GM18951 (cell line): ENCODE results near the gene SERINC1.
A peak's percentile ranks its signal among the peaks of the same experiment; 100 is the strongest.

Experiments
- POLR2A ChIP-seq: IDR thresholded peaks from 4 replicates; pipeline ENCODE4 v1.6.1; 2011; ENCODE audit warnings: mild to moderate bottlenecking; ENCODE audit not compliant: insufficient read length, insufficient read depth; ENCODE audit errors: extremely low read depth
- in situ Hi-C: fragments of 300-500 bp; cut with MboI; formaldehyde crosslinking; loops from one replicate; pipeline ENCODE4 v1.12.0; 2022; ENCODE audit warnings: low sequenced_read_pairs, mixed read lengths, inconsistent platforms; ENCODE audit not compliant: unreplicated experiment

Gene SERINC1

DNA sequence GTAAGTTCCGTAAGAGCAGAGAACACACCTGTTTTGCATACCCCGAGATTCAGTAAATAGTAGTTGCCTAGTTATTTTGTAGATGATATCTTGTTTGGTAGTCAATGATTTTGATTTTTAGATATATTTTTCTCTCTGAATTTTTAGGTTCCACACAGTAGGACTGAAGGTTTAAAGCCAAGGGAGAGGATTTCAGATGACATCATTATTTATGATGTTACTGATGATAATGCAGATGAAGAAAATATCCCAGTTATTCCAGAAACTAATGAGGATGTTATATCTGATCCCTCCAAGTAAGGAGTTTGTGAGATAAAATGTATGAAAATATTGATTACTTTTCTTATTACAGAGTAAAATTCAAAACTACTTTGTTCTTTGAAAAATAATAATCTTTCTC, 49.6 kb downstream of the SERINC1 start:
- no peak for TF ChIP-seq POLR2A
- in situ Hi-C loops = no loop called here

- TF ChIP-seq POLR2A = no peak
- in situ Hi-C loops = no loop called here
These were observed 54.8 kb downstream of the SERINC1 start for GRCh38 chr6:122416825-122417224.

- in situ Hi-C loops = no loop called here
- TF ChIP-seq POLR2A = no peak
These were observed 59.6 kb downstream of the SERINC1 start for GRCh38 chr6:122412001-122412400.

GRCh38 chr6:122408702-122409458, 62.7 kb downstream of the SERINC1 start:
- in situ Hi-C loops = no loop called here
- no peak for TF ChIP-seq POLR2A

DNA sequence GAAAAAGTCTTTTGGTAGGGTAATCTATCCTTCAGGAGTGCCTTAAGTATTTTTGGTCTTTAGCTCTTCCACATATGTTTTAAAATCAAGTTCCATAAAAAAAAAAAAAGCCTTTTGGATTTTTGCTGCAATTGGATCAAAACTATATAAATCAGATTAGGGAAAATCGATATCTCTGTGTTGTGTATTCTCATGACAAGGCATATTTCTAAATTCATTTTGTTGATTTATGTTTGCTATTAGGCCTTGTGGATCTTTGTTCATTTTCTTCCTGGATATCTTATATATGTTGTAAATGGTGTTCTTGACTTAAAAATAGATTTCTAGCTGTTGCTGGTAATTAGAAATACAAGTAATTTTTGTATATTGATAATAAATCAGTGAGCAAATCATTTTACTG, 63.4 kb downstream of the SERINC1 start:
- in situ Hi-C loops = no loop called here

GRCh38 chr6:122407712-122408111, 63.9 kb downstream of the SERINC1 start:
- in situ Hi-C loops = no loop called here
- TF ChIP-seq POLR2A = no peak

More for the DNA sequence above, 63.4 kb downstream of the SERINC1 start:
- TF ChIP-seq POLR2A = no peak

GRCh38 chr6:122406187-122406586, 65.4 kb downstream of the SERINC1 start:
- in situ Hi-C loops = no loop called here
- TF ChIP-seq POLR2A = no peak

DNA sequence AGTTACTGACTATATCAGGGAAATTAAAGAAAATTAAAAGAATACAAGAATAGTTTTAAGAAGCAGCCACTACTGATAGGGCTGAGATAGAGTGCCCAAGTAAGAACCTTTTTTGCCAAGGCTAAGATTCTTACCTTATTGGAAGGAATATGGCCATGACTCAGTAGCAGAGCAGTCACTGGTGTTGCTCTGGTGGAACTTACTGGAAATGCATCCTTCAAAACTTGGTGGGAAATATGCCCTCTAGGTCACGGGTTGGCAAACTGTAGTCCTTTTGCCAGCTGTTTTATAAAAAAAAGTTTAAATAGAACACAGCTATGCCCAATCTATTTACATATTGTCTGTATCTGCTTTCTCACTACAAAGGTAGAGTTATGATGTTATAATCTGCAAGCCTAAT, 66.2 kb downstream of the SERINC1 start:
- in situ Hi-C loops = no loop called here
- TF ChIP-seq POLR2A = no peak

- TF ChIP-seq POLR2A = no peak
- in situ Hi-C loops = no loop called here
These were observed 67.2 kb downstream of the SERINC1 start for GRCh38 chr6:122404444-122404843.

DNA sequence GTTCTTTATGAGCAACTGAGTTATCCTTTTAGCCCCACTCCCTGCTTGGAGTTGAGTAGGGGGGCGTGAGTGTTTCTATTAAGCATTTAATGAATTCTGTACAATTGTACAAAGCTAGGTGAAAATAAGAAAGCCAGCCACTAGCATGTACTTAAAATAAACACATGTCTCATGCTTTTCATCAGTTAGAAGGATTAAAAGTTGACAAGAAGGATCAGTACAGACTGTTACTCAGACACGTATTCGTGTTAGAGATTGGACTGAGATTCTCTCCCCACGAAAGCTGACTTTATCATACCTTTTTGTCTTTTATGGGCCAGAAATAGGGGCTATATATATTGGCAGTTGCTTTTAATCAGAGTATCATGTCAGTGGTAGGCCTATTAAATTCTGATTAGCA, 70.5 kb downstream of the SERINC1 start:
- TF ChIP-seq POLR2A = no peak
- in situ Hi-C loops = no loop called here

GRCh38 chr6:122400462-122401089, 71.0 kb downstream of the SERINC1 start:
- no peak for TF ChIP-seq POLR2A
- in situ Hi-C loops = no loop called here

- in situ Hi-C loops = no loop called here
- no peak for TF ChIP-seq POLR2A
These were observed 71.5 kb downstream of the SERINC1 start for GRCh38 chr6:122400121-122400450.

DNA sequence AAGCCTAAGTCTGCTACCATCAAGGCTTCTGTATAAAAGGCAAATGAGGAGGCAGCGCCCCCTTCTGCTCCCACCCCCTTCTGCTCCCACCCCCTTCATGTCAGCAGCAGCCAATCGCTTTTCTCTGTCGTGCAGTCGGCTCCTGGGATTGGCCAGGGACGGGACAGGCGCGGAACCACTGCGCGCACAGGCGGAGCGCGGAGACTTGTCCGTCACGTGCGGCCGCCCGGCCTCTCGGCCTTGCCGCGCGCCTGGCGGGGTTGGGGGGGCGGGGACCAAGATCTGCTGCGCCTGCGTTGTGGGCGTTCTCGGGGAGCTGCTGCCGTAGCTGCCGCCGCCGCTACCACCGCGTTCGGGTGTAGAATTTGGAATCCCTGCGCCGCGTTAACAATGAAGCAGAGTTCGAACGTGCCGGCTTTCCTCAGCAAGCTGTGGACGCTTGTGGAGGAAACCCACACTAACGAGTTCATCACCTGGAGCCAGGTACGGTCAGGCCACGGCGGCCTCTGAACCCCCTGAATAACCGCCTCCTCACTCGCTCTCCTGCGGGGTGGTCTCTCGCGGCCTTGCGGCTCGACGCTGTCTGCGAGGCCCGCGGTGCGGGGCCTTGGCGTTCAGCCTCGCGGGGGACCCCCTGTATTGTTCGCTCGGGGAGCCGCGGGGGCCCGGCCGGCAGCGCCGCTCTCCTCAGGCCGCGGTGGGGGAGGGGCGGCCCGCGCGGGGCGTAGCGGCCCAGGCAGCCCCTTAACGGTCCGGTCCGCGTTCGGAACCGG, 72.1 kb downstream of the SERINC1 start, which contains the start of gene HSF2:
TSS of gene HSF2 (plus strand) at position 305 of the 773 bp plus-strand sequence. CDS start at position 391, 86 bp downstream.
- TF ChIP-seq POLR2A = peak; percentile 69
- in situ Hi-C loops = loop anchor here (25.0 kb wide), 1 partner anchor 138 kb away; no protein-coding TSS in a partner anchor
